A549 (cell line): ENCODE data around the gene DBH.

Experiments used
- CBX2 ChIP-seq: fragments of 200-600 bp; sonication (generic); IDR thresholded peaks from 2 replicates; pipeline ENCODE4 v1.6.1; 2016; ENCODE audit warnings: low read depth, mild to moderate bottlenecking, borderline replicate concordance
- CEBPB ChIP-seq, 2 experiments: fragments of >200 bp in 1 of 2; sonication (Bioruptor Twin) in 1 of 2; formaldehyde crosslinking in 1 of 2; IDR thresholded peaks; 2 replicates each; pipeline ENCODE4 v1.6.1; 2012 to 2016
- CTCF ChIP-seq: fragments of >200 bp; sonication (Bioruptor Twin); formaldehyde crosslinking; IDR thresholded peaks from 3 replicates; pipeline ENCODE4 v1.5.1; 2016
- HDAC2 ChIP-seq: fragments of 200-600 bp; sonication (generic); IDR thresholded peaks from 2 replicates; pipeline ENCODE4 v1.6.1; 2016
- JUN ChIP-seq, 2 experiments: fragments of >200 bp; sonication (Bioruptor Twin); formaldehyde crosslinking; IDR thresholded peaks; 2 replicates in 1 of 2; 3 replicates in 1 of 2; pipeline ENCODE4 v1.6.1; 2016 to 2017
- POLR2A ChIP-seq: IDR thresholded peaks from 2 replicates; pipeline ENCODE4 v1.6.1; 2012; ENCODE audit warnings: mild to moderate bottlenecking, low read length
- SMC3 ChIP-seq: fragments of >200 bp; sonication (Bioruptor Twin); formaldehyde crosslinking; IDR thresholded peaks from 3 replicates; pipeline ENCODE4 v1.6.1; 2018; ENCODE audit warnings: inconsistent platforms

- TF ChIP-seq CBX2 (no peak), CEBPB (IDR thresholded peaks at IDR 0.05) (no peak), HDAC2 (no peak), POLR2A (no peak), SMC3 (no peak), CTCF (no peak), JUN (IDR thresholded peaks at IDR 0.05) (no peak)
Measured at GRCh38 chr9:133614056-133614455, 22.1 kb upstream of the DBH start.
